Activated CD8-positive, alpha-beta T cell treated with anti-CD3 and anti-CD28 coated beads, Interleukin-2, amount 10 ng/mL, durations not matched to agents 7 days and 5 days (primary cell): ENCODE results near the gene VAPA. TPM values are rescaled to one million over a fixed set of nuclear protein-coding genes. Genes with fewer than 3 reads are reported as not detected.

ENCODE experiments used
- ATAC-seq: fragments of 150-1000 bp; cut with Tn5 transposase; one replicate; pipeline ENCODE4 v1.10.0; 2021; ENCODE audit warnings: moderate library complexity
- CTCF ChIA-PET: fragments of 350-600 bp; sonication (Branson Sonifier 250); formaldehyde crosslinking; loops from one replicate; lab custom pipeline; 2021; ENCODE audit warnings: antibody characterized with exemption; lab: Charles Lee
- POLR2A ChIA-PET: fragments of 350-600 bp; sonication (Branson Sonifier 250); formaldehyde crosslinking; loops from one replicate; lab custom pipeline; 2021; ENCODE audit warnings: antibody characterized with exemption; lab: Charles Lee
- DNase-seq: peaks from one replicate; pipeline ENCODE4 v3.0.0-alpha.2; 2020
- H3K27ac Mint-ChIP-seq: one replicate; pipeline ENCODE4 v1.8.0; 2021; ENCODE audit warnings: mild to moderate bottlenecking, mixed read lengths
- H3K27me3 Mint-ChIP-seq: one replicate; pipeline ENCODE4 v1.8.0; 2021; ENCODE audit warnings: low read depth, mixed read lengths
- H3K36me3 Mint-ChIP-seq: one replicate; pipeline ENCODE4 v1.8.0; 2021; ENCODE audit warnings: low read depth, mixed read lengths
- H3K4me1 Mint-ChIP-seq: one replicate; pipeline ENCODE4 v1.8.0; 2021; ENCODE audit warnings: low read depth, mixed read lengths
- H3K4me3 Mint-ChIP-seq: one replicate; pipeline ENCODE4 v1.8.0; 2021; ENCODE audit warnings: mild to moderate bottlenecking, mixed read lengths
- H3K9me3 Mint-ChIP-seq: one replicate; pipeline ENCODE4 v1.8.0; 2022; ENCODE audit warnings: mixed read lengths; ENCODE audit not compliant: insufficient read depth
- total RNA-seq, 2 experiments: library from RNA; stranded (reverse); gene quantifications; one replicate each; pipeline ENCODE4 v1.2.3, GENCODE V29; 2021

VAPA gene
- total RNA-seq, 2 experiments from 2014 or later, result 138 to 142 TPM

DNA sequence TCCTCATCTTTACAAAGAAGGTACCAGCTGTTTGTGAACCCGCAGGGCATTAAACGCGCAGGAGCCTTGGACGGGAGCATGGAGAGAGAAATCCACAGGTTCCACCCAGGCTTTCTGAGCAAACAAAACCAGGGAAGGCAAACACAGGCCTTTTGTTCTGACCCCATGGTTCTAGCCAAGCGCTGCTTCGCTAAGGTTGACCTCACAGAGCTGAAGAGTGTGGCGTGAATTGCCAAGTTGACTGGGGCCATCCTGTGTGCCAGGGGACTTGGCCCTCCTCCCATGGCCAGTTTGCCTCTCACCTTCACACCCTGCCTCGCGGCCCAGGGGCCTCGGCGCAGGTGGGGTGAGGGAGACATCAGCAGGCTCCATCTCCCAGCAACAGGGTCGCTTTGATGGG lies 74.1 kb downstream of the VAPA start:
- no peaks in the 10 kb centered on the region for H3K4me1 Mint-ChIP-seq
- peaks cover 3% of the 10 kb centered on the region for H3K27me3 Mint-ChIP-seq
- no peak overlapping the region for H3K4me3 Mint-ChIP-seq
- no peaks in the 10 kb centered on the region for H3K9me3 Mint-ChIP-seq
- H3K36me3 Mint-ChIP-seq, result no peaks in the 10 kb centered on the region
- ChIA-PET POLR2A (no interaction called here), CTCF (no interaction called here)
- H3K27ac Mint-ChIP-seq, result no peak overlapping the region
- DNase-seq (no peak), ATAC-seq (no peak)

DNA sequence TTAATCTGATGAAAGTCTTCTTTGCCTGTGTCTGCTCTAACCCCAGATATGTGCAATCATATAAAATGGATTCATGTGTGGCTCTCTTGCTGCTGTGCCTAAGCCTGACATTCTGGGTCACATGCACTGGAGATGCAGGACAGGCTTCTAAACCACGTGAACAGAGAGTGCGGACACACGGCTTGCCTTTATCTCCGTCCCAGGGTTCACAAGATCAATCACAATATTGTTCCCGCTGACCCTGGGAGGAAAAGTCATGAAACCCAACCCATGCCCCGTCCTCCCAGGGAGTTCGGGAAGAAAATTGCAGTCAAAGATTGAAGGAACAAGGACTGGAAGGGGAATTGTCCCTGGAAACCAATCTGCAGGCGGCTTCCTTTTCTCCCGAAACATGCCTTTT lies 74.8 kb downstream of the VAPA start:
- ChIA-PET POLR2A (no interaction called here), CTCF (no interaction called here)
- no peak overlapping the region for H3K27ac Mint-ChIP-seq
- ATAC-seq, result no peak
- no peak overlapping the region for H3K4me3 Mint-ChIP-seq
- no peaks in the 10 kb centered on the region for H3K4me1 Mint-ChIP-seq
- peaks cover 3% of the 10 kb centered on the region for H3K27me3 Mint-ChIP-seq
- DNase-seq, result no peak
- H3K36me3 Mint-ChIP-seq, result no peaks in the 10 kb centered on the region
- H3K9me3 Mint-ChIP-seq, result no peaks in the 10 kb centered on the region

DNA sequence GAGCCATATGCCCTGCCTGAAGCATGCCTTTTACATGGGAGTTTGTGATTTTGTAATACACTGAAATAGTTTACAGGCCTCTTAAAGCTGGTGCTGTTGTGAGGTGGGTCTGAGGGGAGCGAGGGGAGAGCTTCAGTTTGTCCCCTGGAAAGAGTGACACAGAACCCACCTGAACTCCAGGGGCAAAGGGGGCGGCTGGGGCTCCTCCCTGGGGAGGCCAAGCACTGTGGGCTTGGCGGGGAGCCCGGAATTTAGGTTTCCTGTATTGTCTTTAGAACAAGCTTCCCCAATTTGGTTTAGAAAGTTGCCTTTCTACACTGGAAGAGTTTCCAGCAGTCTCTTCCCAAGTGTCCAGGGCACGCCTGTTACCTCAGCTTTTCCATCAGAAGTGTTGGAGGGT lies 75.7 kb downstream of the VAPA start:
- no peak overlapping the region for H3K4me3 Mint-ChIP-seq
- DNase-seq (no peak), ATAC-seq (no peak)
- H3K36me3 Mint-ChIP-seq, result no peaks in the 10 kb centered on the region
- H3K27me3 Mint-ChIP-seq, result peaks cover 3% of the 10 kb centered on the region
- ChIA-PET POLR2A (no interaction called here), CTCF (no interaction called here)
- no peaks in the 10 kb centered on the region for H3K4me1 Mint-ChIP-seq
- no peak overlapping the region for H3K27ac Mint-ChIP-seq
- H3K9me3 Mint-ChIP-seq, result no peaks in the 10 kb centered on the region

DNA sequence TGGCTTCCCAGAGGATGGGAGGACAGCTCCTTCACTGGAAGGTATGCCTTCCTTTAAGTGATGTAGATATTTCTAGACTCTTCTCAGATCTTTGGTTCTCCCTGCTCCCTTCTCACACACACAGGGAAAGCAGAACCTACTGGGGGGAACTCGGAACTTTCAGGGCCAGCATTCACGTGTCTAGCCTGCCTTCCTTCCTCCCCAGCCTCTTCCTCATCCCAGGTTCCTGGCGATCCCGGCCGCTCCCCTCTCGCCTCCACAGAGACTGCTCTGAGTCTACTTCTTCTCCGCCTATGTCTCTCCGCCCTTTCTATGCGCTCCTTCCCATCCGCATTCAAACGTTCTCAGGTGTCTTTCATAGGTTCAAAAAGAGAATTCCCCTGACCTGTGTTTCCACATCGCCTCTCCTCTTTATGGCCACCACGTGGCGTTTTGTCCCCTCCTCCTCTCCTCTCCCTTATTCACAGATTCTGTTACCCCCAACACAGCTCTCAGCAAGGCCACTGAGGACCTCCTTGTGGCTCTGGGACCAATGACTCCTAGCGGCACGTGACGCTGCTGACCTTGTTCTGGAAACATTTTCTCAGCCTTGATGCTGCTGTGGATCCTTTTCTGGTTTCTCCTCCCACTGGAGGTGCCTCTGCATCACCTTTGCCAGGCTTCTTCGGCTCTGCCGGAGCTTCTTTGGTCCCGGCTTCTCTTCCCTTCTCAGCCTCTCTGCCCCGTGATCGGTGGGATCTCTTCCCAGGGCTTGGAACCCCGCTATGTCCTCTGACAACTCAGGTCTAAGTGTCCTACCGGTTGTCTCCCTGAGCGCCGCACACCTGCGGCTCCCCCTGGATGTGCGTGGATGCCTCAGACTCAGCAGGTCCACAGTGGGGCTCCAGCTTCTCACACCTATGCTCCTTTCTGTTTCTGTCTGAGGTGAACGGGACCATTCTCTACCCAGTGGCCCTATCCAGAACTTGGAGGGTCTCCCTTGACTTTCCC lies 77.5 kb downstream of the VAPA start:
- Mint-ChIP-seq H3K4me1 (no peaks in the 10 kb centered on the region), H3K9me3 (no peaks in the 10 kb centered on the region), H3K36me3 (no peaks in the 10 kb centered on the region), H3K4me3 (no peak overlapping the region), H3K27me3 (peaks cover 3% of the 10 kb centered on the region), H3K27ac (no peak overlapping the region)
- POLR2A ChIA-PET, result no interaction called here
- CTCF ChIA-PET, result no interaction called here
- ATAC-seq (no peak), DNase-seq (no peak)

DNA sequence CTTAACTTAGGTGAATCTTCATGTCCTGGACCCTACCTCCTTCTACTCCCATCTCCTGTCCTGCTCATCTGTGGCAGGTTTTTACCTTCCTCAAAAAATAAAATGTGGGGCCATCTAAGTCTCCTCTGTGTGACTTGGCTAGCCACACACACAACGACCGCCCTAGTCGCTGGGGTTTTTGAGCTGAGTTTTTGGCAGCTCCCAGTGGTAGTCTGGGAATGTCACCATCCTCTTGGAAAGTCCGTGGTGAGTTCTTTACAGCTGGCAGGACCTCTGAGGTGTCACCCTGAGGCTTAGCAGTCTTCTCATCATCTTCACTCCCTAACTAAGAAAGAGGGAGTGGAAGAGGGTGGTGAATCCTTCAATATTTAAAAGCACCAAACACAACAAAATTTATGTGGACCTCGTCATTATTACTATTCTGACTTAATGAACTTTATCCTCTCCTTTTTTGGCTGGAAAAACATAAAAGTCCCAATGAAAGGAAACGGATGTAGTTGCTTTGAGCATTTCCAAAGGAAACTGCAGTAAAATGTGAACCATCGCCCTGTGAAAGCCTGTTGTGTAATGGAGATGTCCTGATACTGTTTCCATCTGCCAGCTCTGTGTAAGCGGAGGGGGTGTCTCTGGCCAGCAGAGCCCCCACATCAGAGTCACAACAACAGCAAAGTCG lies 78.6 kb downstream of the VAPA start:
- Mint-ChIP-seq H3K4me3 (no peak overlapping the region), H3K4me1 (no peaks in the 10 kb centered on the region)

DNA sequence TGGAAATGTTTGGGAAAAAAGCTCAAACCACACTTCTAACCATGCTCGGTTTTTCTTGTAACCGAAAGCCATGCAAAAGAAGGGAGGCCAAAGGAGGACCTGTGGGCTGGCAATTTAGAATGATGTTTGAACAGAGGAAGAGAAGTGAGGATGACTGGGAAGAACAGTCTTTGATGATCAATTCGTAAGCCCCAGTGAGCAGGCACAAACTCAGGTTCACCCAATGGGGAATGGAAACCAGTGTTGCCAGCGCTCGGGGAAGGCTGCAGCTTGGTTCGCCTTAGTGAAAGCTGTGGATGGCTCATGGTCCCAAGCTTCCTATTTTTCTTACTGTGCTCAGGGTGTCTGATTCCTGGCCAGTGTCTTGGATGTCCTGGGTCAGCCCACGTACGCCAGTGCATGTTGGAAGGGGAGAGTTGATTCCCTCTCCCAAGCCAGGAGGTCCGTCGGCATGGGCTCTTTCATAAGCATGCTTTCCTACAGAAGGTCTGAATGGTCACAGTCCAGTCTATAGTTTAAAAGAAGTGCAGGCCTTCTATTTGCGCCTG lies 79.2 kb downstream of the VAPA start:
- Mint-ChIP-seq H3K4me3 (no peak overlapping the region), H3K36me3 (no peaks in the 10 kb centered on the region), H3K27ac (no peak overlapping the region), H3K4me1 (no peaks in the 10 kb centered on the region), H3K9me3 (peaks cover 4% of the 10 kb centered on the region), H3K27me3 (peaks cover 3% of the 10 kb centered on the region)
- DNase-seq (no peak), ATAC-seq (no peak)
- CTCF ChIA-PET, result no interaction called here
- POLR2A ChIA-PET, result no interaction called here

More for the DNA sequence above, 78.6 kb downstream of the VAPA start:
- CTCF ChIA-PET, result no interaction called here
- Mint-ChIP-seq H3K27ac (no peak overlapping the region), H3K36me3 (no peaks in the 10 kb centered on the region), H3K9me3 (no peaks in the 10 kb centered on the region), H3K27me3 (peaks cover 3% of the 10 kb centered on the region)
- ATAC-seq, result no peak
- DNase-seq, result no peak
- POLR2A ChIA-PET, result no interaction called here

DNA sequence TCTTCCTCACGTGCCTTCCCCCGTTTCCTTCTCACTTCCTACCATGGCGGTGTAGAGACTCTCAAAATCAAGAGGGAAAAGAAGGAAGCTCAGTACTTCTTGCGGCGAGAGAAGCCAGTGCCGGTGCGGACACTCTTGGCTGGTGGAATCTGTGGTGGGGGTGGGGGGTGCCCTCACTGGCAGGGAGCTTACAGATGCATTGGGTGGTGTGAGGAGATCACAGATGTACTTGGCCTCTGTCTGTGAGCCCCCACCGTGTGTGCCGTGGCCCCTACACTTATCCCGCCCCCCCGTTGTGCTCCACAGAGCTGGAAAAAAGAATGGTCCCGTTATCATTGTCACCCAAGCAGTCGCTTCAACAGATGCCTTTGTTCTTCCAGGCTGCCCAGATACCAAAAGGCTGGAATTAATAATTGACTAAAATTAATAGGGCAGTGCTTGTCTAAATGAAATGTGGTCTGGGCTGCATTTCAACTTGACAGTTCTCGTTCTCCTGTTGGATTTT lies 79.8 kb downstream of the VAPA start:
- ChIA-PET CTCF (no interaction called here), POLR2A (no interaction called here)
- Mint-ChIP-seq H3K4me3 (no peak overlapping the region), H3K36me3 (peaks cover 2% of the 10 kb centered on the region), H3K27me3 (peaks cover 2% of the 10 kb centered on the region), H3K4me1 (no peaks in the 10 kb centered on the region), H3K9me3 (peaks cover 8% of the 10 kb centered on the region), H3K27ac (no peak overlapping the region)
- DNase-seq, result no peak
- ATAC-seq, result no peak

DNA sequence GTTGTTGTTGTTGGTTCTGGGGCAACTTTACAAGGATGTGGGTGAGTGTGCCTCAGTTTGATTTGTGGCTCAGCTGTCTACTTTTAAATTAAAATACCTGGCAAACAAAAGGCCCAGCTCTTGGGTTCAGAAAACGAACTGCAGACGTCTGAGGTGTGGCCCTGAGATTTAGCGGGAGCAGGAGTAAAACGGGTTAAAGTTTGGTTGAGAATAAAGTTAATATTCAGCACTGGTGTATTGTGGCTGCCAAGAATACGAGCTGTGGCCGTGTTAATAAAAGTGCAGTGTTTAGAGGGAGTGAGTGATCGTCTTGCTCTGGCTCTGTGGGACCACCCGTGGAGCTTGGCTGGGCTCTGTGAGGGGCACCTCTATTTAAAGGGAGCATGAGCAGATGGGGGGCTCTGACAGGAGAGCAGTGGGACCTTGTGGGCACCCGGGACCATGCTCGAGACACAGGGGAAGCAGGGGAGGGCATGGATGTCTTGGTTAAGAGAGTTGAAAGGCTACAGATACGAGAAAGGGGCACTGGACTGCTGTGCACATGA lies 80.3 kb downstream of the VAPA start:
- Mint-ChIP-seq H3K27me3 (peaks cover 2% of the 10 kb centered on the region), H3K27ac (no peak overlapping the region), H3K9me3 (peaks cover 8% of the 10 kb centered on the region), H3K4me3 (no peak overlapping the region), H3K4me1 (no peaks in the 10 kb centered on the region), H3K36me3 (peaks cover 2% of the 10 kb centered on the region)
- ATAC-seq (no peak), DNase-seq (no peak)
- ChIA-PET CTCF (no interaction called here), POLR2A (no interaction called here)

DNA sequence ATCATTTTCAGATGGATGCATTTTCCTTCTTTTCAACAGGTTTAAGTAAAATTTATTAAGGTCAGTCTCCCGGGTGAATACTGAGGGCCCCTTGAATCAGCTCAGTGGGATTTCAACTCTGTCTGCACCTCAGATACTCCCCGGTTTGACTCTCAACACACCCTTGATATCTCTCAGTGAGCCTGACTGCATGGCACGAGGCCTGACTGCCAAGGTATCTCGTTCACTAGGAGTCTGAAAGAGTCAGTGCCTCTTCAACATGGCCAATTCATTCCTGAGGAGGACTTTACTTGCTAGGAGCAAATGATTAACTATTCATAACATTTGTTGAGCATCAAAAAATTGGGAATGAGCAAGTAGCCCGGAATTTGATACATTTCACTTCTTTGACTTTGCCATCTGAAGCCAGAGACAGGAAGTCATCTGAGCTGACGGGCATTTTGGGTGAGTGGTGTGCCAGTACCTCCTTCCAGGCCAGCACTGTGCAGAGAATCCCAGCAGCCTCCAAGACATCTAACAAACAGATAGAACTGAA lies 81.0 kb downstream of the VAPA start:
- ATAC-seq (no peak), DNase-seq (no peak)
- Mint-ChIP-seq H3K36me3 (peaks cover 3% of the 10 kb centered on the region), H3K9me3 (peaks cover 11% of the 10 kb centered on the region), H3K4me1 (no peaks in the 10 kb centered on the region), H3K4me3 (no peak overlapping the region), H3K27ac (no peak overlapping the region), H3K27me3 (peaks cover 2% of the 10 kb centered on the region)
- ChIA-PET POLR2A (no interaction called here), CTCF (no interaction called here)

DNA sequence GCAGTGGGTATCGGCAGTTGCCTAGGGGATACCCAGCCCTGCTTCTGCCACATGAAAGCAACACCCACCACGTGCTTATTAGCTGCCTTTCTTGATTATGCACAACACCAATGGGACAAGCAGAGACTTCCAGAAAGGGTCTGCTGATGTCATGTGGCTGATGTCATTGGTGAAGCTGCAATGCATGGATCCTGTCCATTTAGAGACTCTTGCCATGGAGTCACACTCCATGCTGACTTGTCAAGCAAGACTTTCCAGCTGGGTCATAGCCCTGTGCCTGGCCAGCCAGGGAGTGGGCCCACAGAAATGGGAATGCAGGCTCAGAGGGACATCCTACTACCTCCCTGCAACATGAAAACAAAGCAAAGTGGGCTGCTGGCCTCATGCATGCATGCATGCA lies 81.8 kb downstream of the VAPA start:
- Mint-ChIP-seq H3K9me3 (peaks cover 11% of the 10 kb centered on the region), H3K27ac (no peak overlapping the region), H3K36me3 (peaks cover 4% of the 10 kb centered on the region), H3K4me1 (no peaks in the 10 kb centered on the region), H3K4me3 (no peak overlapping the region), H3K27me3 (peaks cover 2% of the 10 kb centered on the region)
- ChIA-PET POLR2A (no interaction called here), CTCF (no interaction called here)
- ATAC-seq (no peak), DNase-seq (no peak)

DNA sequence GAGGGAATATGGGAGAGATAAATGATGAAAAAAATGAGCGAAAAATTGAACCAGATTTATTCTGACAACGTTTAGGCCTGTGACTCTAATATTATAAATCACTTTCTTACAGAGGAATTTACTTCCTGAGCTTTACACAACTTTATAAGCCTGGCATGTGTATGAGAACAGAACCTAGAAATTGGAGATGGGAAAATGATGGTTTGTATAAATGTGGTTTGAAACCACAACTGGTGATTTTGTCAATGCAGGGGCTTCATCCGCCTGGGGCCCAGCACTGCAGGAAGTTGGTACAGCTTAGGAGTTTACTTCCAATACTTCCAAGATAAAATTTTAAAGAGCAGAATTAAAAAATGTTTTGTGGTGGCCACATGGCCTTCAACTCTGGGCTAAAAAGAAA lies 82.3 kb downstream of the VAPA start:
- no peak for ATAC-seq
- CTCF ChIA-PET, result no interaction called here

More for the DNA sequence above, 82.3 kb downstream of the VAPA start:
- POLR2A ChIA-PET, result no interaction called here
- peaks cover 2% of the 10 kb centered on the region for H3K27me3 Mint-ChIP-seq
- peaks cover 4% of the 10 kb centered on the region for H3K36me3 Mint-ChIP-seq
- no peaks in the 10 kb centered on the region for H3K4me1 Mint-ChIP-seq
- no peak for DNase-seq
- H3K9me3 Mint-ChIP-seq, result peaks cover 11% of the 10 kb centered on the region
- no peak overlapping the region for H3K4me3 Mint-ChIP-seq
- no peak overlapping the region for H3K27ac Mint-ChIP-seq
